GM18873 (cell line): ENCODE measurements around the gene SLC12A3.

Source experiments
- ATAC-seq: cut with Tn5 transposase; IDR thresholded peaks from one replicate; pipeline ENCODE4 v1.9.1; 2021; ENCODE audit warnings: mild to moderate bottlenecking, moderate library complexity, moderate number of reproducible peaks; ENCODE audit not compliant: unreplicated experiment, low FRiP score

Gene SLC12A3

GRCh38 chr16:56864960-56865359 lies at the start of gene SLC12A3:
TSS of gene SLC12A3 (plus strand) at chr16:56865207. CDS start at chr16:56865236, 29 bp downstream.
- ATAC-seq, result no peak

- no peak for ATAC-seq
These were observed 49.3 kb upstream of the SLC12A3 start for GRCh38 chr16:56815721-56816120.

DNA sequence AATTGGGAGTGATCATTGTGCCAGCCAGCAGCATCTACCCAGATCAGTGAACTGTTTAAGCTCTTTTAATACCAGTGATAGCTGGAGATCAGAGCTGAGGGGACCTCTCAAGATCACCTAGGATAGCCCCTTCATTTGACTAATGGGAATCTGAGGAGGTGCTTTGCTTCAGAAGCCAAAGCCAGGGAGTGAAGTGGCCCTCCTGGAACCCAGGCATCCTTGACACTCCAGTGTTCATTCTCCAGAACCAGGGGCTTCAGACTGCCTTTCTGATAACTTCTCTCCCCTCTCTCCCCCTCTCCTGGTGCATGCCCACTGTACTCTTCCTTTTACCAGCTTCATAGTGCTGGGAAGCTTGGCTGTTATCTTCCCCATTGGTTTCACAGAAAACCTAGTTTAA lies 48.0 kb upstream of the SLC12A3 start:
- no peak for ATAC-seq

DNA sequence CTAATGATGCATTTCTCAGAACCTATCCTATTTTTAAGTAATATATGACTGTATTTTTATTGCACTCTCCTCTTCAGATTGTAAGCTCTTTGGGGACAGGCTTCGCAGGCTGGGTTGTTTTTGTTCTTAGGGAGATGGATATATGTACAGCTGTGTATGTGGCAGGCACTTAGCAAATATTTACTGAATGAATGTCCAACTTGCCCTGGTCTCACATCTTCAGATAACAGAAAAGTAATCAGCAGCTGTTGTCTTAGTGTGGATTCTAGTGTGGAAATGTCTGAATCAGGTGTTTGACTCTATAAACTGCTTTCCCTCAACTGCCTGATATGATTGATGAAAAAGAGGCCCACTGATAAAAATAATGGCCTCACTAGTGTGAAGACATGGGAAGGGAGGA lies 47.1 kb upstream of the SLC12A3 start:
- ATAC-seq, result no peak

DNA sequence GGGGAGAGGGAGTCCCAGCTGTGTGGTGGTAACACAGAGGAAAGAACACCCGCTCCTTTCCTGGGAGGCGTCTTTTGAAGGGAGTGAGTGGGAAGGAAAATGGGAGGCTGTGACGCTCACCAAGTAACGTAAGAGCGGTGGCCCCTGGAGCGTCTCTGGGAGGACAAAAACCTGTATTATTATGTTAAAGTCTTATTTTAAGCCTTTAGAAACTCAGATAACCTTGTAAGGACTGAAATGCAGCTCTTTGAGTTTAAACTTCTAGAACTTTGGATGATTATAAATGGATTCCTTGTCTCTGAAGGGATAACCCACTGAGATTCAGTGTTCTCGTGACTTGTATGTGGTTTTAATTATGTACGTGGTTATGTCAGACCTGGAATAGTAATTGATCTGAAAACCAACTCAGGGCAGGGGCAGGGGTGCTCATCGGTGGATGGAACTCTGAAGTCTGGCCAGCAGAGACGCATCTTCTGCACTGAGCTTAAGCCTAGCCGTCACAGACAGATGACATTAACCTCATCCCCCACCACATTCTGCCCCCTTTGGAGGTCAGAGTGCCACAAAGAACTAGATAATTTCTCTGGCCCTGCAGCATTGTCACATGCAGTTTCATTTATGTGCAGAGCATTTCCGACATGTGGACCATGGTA lies 41.8 kb upstream of the SLC12A3 start:
- ATAC-seq, result no peak

DNA sequence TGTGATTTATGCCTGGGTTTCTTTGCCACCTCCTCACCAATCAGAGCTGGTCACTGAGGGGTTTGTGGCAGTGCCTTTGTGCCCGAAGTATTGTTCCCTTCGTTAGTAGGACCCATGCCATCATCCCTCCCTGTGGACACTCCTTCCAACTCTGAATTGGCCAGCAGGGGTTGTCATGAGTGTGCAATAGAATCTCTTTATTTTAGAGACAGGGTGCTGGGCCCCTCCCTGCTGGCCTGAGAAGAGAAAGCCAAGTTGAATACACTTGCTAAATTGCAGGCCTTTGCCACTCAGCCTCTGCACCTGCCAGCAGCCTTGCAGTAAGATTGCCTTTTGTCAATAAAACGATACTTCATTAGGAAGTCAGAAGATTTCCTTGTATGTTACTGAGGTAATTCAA lies 40.7 kb upstream of the SLC12A3 start:
- no peak for ATAC-seq

GRCh38 chr16:56824804-56825203 lies 40.2 kb upstream of the SLC12A3 start:
- ATAC-seq, result no peak

GRCh38 chr16:56825826-56826225 lies 39.2 kb upstream of the SLC12A3 start:
- no peak for ATAC-seq

- ATAC-seq, result no peak
These were observed 36.4 kb upstream of the SLC12A3 start for GRCh38 chr16:56828647-56829046.

DNA sequence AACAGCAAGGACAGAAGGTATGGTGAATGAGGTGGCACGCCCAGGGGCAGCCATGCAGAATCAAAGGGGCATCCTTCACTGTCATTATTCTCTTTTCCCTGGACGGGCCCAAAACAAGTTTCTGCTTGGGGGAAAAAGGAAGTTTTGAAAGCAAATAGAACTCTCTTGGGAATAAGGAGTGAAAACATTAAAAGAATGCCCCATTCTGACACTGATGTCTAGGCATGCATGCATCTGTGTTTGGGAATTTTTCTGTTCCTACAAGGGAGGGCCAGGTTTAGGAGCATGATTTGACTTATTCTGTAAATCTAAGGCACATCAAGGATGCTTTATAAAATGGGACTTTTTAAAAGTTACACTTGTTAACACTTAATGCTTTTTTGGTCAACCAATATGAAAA lies 34.3 kb upstream of the SLC12A3 start:
- no peak for ATAC-seq

- no peak for ATAC-seq
These were observed 32.2 kb upstream of the SLC12A3 start for GRCh38 chr16:56832768-56833167.

DNA sequence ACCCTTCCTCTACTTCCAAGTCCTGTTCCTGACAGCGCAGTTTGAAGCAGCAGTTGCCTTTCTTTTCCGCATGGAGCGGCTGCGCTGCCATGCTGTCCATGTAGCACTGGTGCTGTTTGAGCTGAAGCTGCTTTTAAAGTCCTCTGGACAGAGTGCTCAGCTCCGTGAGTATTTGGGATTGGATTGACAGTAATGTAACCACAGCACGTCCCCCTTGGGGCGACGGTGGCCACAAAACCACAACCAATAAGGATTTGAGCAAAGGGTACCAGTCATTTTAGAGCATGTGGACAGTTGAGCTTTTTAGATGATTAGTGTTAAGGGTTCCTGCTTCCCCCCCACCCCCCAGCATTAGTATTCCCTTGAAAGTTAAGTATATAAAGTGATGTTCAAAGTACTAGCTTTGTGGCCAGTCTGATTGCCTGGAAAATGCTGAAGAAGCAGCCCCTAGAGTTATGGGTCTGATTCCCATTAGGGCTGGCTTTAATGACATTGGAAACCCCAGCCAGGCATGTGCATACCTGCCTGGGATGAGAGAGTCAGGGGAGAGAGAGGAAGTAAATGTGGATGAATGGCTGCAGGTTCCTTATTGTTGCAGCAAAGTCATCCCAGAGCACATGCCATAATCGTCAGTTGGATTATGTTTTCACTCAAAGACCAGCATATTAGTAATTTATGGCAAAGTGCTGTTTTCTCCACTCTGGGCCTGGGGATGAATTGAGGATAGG lies 31.6 kb upstream of the SLC12A3 start:
- ATAC-seq, result no peak

DNA sequence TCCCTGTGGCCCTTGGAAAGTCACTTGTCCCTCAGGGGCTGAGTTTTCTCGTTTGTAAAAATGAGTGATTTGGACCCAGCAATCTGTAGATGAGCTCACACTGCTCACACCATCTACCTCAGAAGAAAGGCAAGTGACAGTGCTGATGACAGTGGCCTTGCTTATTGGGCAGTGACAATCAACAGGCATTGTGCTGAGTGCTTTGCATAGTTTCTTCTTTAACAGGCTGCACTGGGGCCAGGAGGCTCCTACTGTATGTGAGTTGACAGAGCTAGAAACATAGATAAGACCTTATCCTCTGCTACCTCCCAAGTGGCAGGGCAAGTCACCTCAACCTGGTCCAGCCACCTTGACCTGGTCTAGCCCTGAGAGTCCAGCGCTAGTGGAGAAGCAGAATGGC lies 29.7 kb upstream of the SLC12A3 start:
- no peak for ATAC-seq

DNA sequence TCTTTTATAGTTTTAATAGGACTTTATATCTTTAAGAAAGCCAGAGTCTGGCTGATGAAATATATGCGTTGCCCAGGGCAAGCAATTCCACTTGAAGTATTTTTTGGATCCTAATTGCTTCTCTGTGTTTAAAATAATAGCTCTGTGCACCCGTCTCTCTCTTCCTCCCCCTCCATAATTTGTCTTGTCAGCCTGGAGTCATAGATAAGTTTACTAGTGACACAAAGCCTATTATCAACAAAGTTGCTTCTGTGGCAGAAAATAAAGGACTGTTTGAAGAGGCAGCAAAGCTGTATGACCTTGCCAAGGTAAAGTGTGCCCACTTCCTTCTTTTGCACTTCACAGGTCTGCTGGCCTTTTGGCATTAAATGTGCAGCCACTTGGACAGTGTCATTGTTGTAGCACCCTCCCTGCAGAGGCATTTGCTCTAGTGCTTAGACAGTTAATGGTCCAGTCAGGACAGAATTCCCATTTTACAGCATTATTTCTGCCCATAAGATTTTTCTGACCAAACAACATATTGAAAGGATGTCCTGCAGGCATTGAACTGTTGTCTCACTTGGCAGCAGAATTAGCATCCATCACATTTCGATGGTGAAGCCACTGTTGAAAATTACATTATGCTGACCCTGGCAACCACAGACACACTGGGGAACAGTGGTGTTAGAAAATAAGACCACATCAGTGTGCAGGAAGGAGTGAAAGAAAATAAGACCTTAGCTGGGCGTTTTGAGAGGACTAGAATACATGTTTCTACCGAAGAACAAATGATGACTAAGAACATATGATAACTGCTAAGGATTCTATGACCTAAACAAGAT lies 28.4 kb upstream of the SLC12A3 start:
- ATAC-seq, result no peak

GRCh38 chr16:56838622-56839337 lies 26.2 kb upstream of the SLC12A3 start:
- no peak for ATAC-seq

DNA sequence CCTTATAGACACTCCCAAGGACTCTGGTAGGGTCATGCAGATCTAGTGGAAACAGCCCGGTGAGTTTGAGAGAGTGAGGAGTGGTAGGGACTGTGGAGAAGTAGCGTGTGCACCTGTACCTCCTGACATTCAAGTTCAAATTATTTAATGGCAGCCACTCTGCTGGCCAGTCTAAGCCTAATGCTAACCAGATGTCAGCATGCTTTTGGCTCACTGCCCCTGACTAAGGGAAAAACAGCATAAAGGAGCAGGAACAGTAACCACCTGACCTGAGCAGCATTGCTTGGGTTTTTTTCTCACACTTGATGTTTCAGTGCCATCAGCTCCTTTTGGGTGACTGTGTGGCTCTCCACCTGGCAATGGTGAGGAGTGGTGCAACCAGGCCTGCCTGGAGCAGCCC lies 23.8 kb upstream of the SLC12A3 start:
- no peak for ATAC-seq

DNA sequence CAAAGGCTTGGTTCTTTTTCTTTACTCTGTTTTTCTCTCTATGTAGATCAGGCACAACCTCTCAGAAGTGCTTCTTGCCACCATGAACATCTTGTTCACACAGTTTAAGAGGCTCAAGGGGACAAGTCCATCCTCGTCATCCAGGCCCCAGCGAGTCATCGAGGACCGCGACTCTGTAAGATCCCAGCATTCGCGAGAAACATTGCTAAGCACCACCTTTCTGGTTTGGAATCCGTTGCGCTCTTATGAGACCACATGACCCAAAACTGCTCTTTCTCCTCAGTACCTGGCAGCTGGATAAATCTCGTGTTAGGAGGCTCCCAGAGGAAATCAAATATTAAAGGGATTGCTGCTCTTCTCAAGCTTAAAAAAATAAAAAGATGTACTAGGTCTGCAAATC lies 23.3 kb upstream of the SLC12A3 start:
- no peak for ATAC-seq

- ATAC-seq, result no peak
These were observed 22.9 kb upstream of the SLC12A3 start for GRCh38 chr16:56842133-56842532.

- ATAC-seq, result no peak
These were observed 21.0 kb upstream of the SLC12A3 start for GRCh38 chr16:56844056-56844455.

- no peak for ATAC-seq
These were observed 17.7 kb upstream of the SLC12A3 start for GRCh38 chr16:56847173-56847910.
